NT2/D1 (cell line): Measurements from ENCODE around the gene GP1BB.

Experiments
- YY1 ChIP-seq: IDR thresholded peaks from 2 replicates; pipeline ENCODE4 v1.6.1; 2011; ENCODE audit not compliant: insufficient read length, insufficient read depth
- ZNF274 ChIP-seq: IDR thresholded peaks from 2 replicates; pipeline ENCODE4 v1.6.1; 2011; ENCODE audit warnings: mild to moderate bottlenecking, low read depth, low read length

GRCh38 chr22:19720999-19721329, 2.4 kb upstream of the GP1BB start:
- TF ChIP-seq YY1: no peak
- TF ChIP-seq ZNF274: no peak
